ENCODE results near the gene HCN4. TPM values are rescaled to one million over a fixed set of nuclear protein-coding genes. Genes with fewer than 3 reads are reported as not detected.
A peak's percentile ranks its signal among the peaks of the same experiment; 100 is the strongest.
"Not testable (repeated sequence)": the region's sequence is repeated elsewhere in the genome, so short reads cannot be mapped to it uniquely, and the experiment has no call there.

The HCN4 gene
- under 1 TPM; 0.14 to 0.23 (median 0.19) TPM for total RNA-seq
- long read RNA-seq, donor 1, result 0 reads
- long read RNA-seq, donor 2, result 0 reads

- TF ChIP-seq CTCF (IDR thresholded peaks at IDR 0.05), result no peak
- no peaks in the 10 kb centered on the region for H3K36me3 ChIP-seq (ENCODE audit: low read depth)
Measured at GRCh38 chr15:73368301-73369136, at the start of gene HCN4. Gene HCN4, minus strand, starts transcription at chr15:73368958. Its CDS starts 688 bp downstream, at chr15:73368270.

GRCh38 chr15:73414876-73415275, 46.1 kb upstream of the HCN4 start:
- H3K9me3 ChIP-seq, result no peaks in the 10 kb centered on the region
- no peak overlapping the region for H3K4me3 ChIP-seq
- no peak for TF ChIP-seq CTCF (IDR thresholded peaks at IDR 0.05)
- H3K36me3 ChIP-seq (ENCODE audit: low read depth), result no peaks in the 10 kb centered on the region
- no peaks in the 10 kb centered on the region for H3K4me1 ChIP-seq (ENCODE audit: low read depth)
- DNase-seq (no peak), ATAC-seq (no peak)
- intact Hi-C loops (cut with DNase I, micrococcal nuclease), result no loop called here

More at GRCh38 chr15:73368301-73369136, at the start of gene HCN4:
- Histone ChIP-seq H3K4me3 (no peak within 1 kb of the TSS), H3K4me1 (ENCODE audit: low read depth) (peaks cover 16% of the 10 kb centered on the region), H3K9me3 (no peaks in the 10 kb centered on the region)
- ATAC-seq, result peak; percentile 46
- DNase-seq, result peak in 2 of 3 donors; percentile 7 to 27
- intact Hi-C loops (cut with DNase I, micrococcal nuclease), result no loop called here

GRCh38 chr15:73403171-73403570, 34.4 kb upstream of the HCN4 start:
- no peaks in the 10 kb centered on the region for H3K9me3 ChIP-seq
- no peak for DNase-seq
- intact Hi-C loops (cut with DNase I, micrococcal nuclease), result no loop called here
- H3K36me3 ChIP-seq (ENCODE audit: low read depth), result no peaks in the 10 kb centered on the region
- no peak for TF ChIP-seq CTCF (IDR thresholded peaks at IDR 0.05)
- H3K4me3 ChIP-seq, result no peak overlapping the region
- H3K4me1 ChIP-seq (ENCODE audit: low read depth), result no peaks in the 10 kb centered on the region
- no peak for ATAC-seq

- H3K4me3 ChIP-seq; H3K9me3 ChIP-seq; H3K4me1 ChIP-seq (ENCODE audit: low read depth); intact Hi-C loops (cut with DNase I, micrococcal nuclease); ATAC-seq; H3K36me3 ChIP-seq (ENCODE audit: low read depth); DNase-seq: not testable (repeated sequence)
Measured at GRCh38 chr15:73400222-73400621, 31.5 kb upstream of the HCN4 start.

GRCh38 chr15:73398861-73399260, 30.1 kb upstream of the HCN4 start:
- ATAC-seq, result no peak
- no peaks in the 10 kb centered on the region for H3K4me1 ChIP-seq (ENCODE audit: low read depth)
- no peaks in the 10 kb centered on the region for H3K36me3 ChIP-seq (ENCODE audit: low read depth)
- TF ChIP-seq CTCF (IDR thresholded peaks at IDR 0.05), result no peak
- intact Hi-C loops (cut with DNase I, micrococcal nuclease), result no loop called here
- no peak for DNase-seq
- no peaks in the 10 kb centered on the region for H3K9me3 ChIP-seq
- H3K4me3 ChIP-seq, result no peak overlapping the region

- DNase-seq (no peak), ATAC-seq (no peak)
- no peak for TF ChIP-seq CTCF (IDR thresholded peaks at IDR 0.05)
- Histone ChIP-seq H3K36me3 (ENCODE audit: low read depth) (no peaks in the 10 kb centered on the region), H3K4me3 (no peak overlapping the region), H3K4me1 (ENCODE audit: low read depth) (no peaks in the 10 kb centered on the region), H3K9me3 (no peaks in the 10 kb centered on the region)
- intact Hi-C loops (cut with DNase I, micrococcal nuclease), result no loop called here
Measured at GRCh38 chr15:73397461-73397860, 28.7 kb upstream of the HCN4 start.

Measured in mucosa of descending colon (tissue), 3 donors.